Karpas-422 (cell line): ENCODE results near the gene ARGLU1. TPM values are rescaled to one million over a fixed set of nuclear protein-coding genes. Genes with fewer than 3 reads are reported as not detected.

Experiments used
- DNase-seq: peaks from one replicate; pipeline ENCODE4 v3.0.0-alpha.2; 2015
- H2AFZ ChIP-seq: fragments of 200-600 bp; sonication (generic); 2 replicates; pipeline ENCODE4 v1.6.1; 2014; ENCODE audit warnings: antibody characterized with exemption, low read length, mixed read lengths
- H3K27ac ChIP-seq: fragments of 200-600 bp; sonication (generic); 2 replicates; pipeline ENCODE4 v1.5.1; 2014; ENCODE audit warnings: mild to moderate bottlenecking, low read length, moderate library complexity
- H3K27me3 ChIP-seq: fragments of 200-600 bp; sonication (generic); 2 replicates; pipeline ENCODE4 v1.6.1; 2014; ENCODE audit warnings: low read length, mixed read lengths
- H3K36me3 ChIP-seq: fragments of 200-600 bp; sonication (generic); 2 replicates; pipeline ENCODE4 v1.6.1; 2014; ENCODE audit warnings: low read length, mixed read lengths; ENCODE audit not compliant: insufficient read depth
- H3K4me1 ChIP-seq: fragments of 200-600 bp; sonication (generic); 2 replicates; pipeline ENCODE4 v1.6.1; 2014; ENCODE audit warnings: mild to moderate bottlenecking, low read length, mixed read lengths
- H3K4me2 ChIP-seq: fragments of 200-600 bp; sonication (generic); 2 replicates; pipeline ENCODE4 v1.6.1; 2014; ENCODE audit warnings: low read length, low read depth, mild to moderate bottlenecking; ENCODE audit not compliant: poor library complexity, severe bottlenecking
- H3K4me3 ChIP-seq: fragments of 200-600 bp; sonication (generic); 2 replicates; pipeline ENCODE4 v1.5.1; 2014; ENCODE audit warnings: mild to moderate bottlenecking, antibody characterized with exemption, low read length, mixed read lengths
- H3K79me2 ChIP-seq: fragments of 200-600 bp; sonication (generic); 2 replicates; pipeline ENCODE4 v1.6.1; 2014; ENCODE audit warnings: mild to moderate bottlenecking, low read length, mixed read lengths
- H3K9ac ChIP-seq: fragments of 200-600 bp; sonication (generic); 2 replicates; pipeline ENCODE4 v1.6.0; 2014; ENCODE audit warnings: low read length
- H3K9me2 ChIP-seq: fragments of 200-600 bp; sonication (generic), shearing (Covaris generic); replicated peaks from 2 replicates; pipeline ENCODE4 v1.6.0; 2014; ENCODE audit warnings: mild to moderate bottlenecking, low read length, moderate library complexity; ENCODE audit not compliant: insufficient read depth
- H3K9me3 ChIP-seq: fragments of 300-700, 200-600 bp; sonication (generic); 2 replicates; pipeline ENCODE4 v1.6.1; 2014; ENCODE audit warnings: low read length, mixed read lengths
- H4K20me1 ChIP-seq: fragments of 200-600 bp; sonication (generic); 2 replicates; pipeline ENCODE4 v1.6.1; 2014; ENCODE audit warnings: mild to moderate bottlenecking, antibody characterized with exemption, low read length, low read depth; ENCODE audit not compliant: insufficient read depth
- total RNA-seq: library from RNA; depleted of rRNA; stranded (reverse); fragments of >200 nt; shearing (Covaris generic); gene quantifications from 2 replicates; pipeline ENCODE4 v1.2.3, GENCODE V29; 2014; ENCODE audit warnings: low replicate concordance; rRNA removed

ARGLU1 gene
- total RNA-seq, 1 experiment from 2014 or later: 147 TPM

- Histone ChIP-seq H3K4me3 (no peak overlapping the region), H3K27me3 (no peaks in the 10 kb centered on the region), H3K4me1 (no peaks in the 10 kb centered on the region), H3K36me3 (no peaks in the 10 kb centered on the region), H3K9ac (no peak overlapping the region), H3K4me2 (no peak overlapping the region), H2AFZ (no peak overlapping the region), H3K9me3 (no peaks in the 10 kb centered on the region), H3K79me2 (no peaks in the 10 kb centered on the region), H3K27ac (no peak overlapping the region), H3K9me2 (no peaks in the 10 kb centered on the region), H4K20me1 (no peaks in the 10 kb centered on the region)
- no peak for DNase-seq
These were observed 75.1 kb downstream of the ARGLU1 start for GRCh38 chr13:106492588-106493475.

DNA sequence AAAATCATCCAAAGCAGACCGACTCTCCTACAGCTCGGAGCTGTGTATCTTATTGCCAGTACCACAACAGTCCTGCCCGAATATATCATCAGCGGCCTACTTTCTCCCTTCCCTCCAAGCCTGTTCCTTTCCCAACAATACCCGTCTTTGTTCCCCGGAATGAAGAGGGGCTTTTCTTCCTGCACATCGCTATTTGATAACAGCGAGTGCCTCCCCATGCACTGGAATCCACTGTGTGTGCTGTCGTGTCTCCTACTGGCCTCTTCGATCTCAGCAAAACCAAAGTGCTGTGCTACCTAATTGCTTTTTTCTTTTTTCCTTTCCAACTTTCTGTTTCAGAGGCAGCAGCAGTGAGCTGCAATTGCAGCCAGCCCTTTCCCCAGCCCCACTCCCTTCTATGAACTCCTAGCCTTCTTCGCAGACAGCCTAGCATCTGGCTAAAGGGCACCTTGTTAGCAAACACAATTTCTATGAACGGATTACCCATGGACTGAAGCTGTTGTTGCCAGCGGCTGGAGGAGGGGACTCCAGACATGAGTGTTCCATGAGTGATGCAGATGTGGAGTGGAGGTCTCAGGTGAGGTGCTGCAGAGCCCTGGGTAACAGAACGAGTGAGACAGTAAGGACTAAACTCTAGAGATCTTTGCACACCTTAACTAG lies 75.9 kb downstream of the ARGLU1 start:
- Histone ChIP-seq H3K27ac (no peak overlapping the region), H3K4me2 (no peak overlapping the region), H4K20me1 (no peaks in the 10 kb centered on the region), H3K4me3 (no peak overlapping the region), H3K9me2 (no peaks in the 10 kb centered on the region), H3K36me3 (no peaks in the 10 kb centered on the region), H3K79me2 (no peaks in the 10 kb centered on the region), H3K27me3 (no peaks in the 10 kb centered on the region), H3K4me1 (no peaks in the 10 kb centered on the region), H2AFZ (no peak overlapping the region), H3K9ac (no peak overlapping the region), H3K9me3 (no peaks in the 10 kb centered on the region)
- DNase-seq: no peak

Other genes starting within 250 kb of the ARGLU1 start
- 0.07 TPM in 1 of 2 replicates, not detected in the other for gene EFNB2, start 32.5 kb downstream of the ARGLU1 start, total RNA-seq